ENCODE results near the gene TECR.
"Not testable (repeated sequence)": the region's sequence is repeated elsewhere in the genome, so short reads cannot be mapped to it uniquely, and the experiment has no call there.

TECR gene

DNA sequence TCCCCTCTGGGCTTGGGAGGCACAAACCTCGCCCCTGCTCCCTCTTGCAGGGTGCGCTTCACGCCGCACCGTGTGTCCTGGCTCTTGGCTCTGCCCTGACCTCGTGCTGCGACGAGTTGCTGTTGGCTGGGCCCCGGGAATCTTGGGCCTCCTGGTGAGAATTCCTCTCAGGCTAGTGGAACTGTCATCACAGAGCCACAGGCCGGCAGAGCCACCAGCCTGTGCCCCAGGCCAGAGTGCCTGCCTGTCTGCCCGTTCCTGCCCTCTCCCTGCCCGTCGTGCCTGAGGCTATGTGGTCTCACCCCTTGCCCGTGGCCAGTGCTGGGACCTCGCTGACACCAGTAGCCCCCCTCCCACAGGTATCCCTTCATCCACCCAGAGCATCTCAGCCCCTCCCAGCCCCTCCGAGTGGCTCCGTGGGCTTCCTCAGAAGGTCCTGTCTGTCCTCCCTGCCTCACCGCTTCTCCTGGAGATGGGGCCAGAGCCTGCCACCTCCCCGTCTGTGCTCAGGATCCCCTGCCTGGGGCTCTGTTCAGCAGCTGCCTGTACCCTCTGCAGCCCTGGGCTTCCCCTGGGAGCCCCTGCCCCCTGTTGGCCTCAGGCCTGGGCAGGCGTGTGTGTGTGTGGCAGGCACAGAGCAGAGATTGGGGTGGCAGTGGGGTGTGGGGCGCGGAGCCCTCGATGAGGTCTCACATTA lies 29.1 kb downstream of the TECR start:
- FAIRE-seq, result no peak
- no peak for TF ChIP-seq POLR2AphosphoS5 (IDR thresholded peaks at IDR 0.05; ENCODE audit: low read depth, low read length)
- no peak for DNase-seq (ENCODE audit: insufficient read length)

DNA sequence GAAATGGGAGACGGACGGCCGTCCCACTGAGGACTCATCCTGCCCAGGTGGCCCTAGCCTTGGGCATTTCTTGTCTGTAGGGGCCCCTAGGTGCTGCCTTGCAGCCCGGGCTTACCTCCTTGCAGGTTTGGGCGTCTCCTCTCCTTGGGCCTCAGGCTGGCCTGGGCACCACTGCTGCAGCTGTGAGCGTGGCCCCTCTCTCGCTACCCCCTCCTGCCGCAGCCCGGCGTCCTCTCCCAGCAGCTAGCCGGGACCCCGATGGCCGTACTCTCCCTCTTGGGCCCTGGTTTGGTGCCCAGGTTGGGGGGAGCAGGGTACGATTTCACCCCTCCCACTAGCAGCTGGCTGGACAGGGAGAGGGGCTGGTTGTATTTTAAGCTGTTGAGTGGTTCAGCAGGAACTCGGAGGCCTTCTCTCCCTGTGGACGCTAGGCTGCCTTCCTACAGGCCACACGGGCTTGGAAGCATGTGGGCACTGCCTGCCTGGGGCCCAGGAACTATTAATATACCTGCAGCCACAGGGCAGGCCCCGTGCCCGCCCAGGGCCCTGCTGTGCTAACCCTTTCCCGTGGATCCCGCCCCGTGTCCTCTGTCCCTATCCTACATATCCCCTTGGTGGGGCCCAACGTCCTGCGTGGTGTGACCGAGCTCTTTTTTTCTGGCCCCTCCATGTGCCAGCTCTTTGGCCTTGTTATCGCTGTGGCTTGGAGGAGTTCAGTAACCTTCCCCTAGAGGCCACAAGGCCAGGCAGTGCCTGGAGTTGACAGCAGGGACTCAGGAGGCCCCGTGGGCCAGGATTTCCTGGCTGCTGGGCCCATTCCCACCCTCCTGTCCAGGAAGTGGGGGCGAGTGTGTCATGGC lies 30.8 kb downstream of the TECR start:
- FAIRE-seq (no peak), DNase-seq (ENCODE audit: insufficient read length) (no peak)
- TF ChIP-seq TAF1 (IDR thresholded peaks at IDR 0.05; ENCODE audit: borderline replicate concordance, low read depth, low read length) (no peak), POLR2AphosphoS5 (IDR thresholded peaks at IDR 0.05; ENCODE audit: low read depth, low read length) (no peak), POLR2A (IDR thresholded peaks at IDR 0.05; ENCODE audit: low read depth, low read length) (no peak)

DNA sequence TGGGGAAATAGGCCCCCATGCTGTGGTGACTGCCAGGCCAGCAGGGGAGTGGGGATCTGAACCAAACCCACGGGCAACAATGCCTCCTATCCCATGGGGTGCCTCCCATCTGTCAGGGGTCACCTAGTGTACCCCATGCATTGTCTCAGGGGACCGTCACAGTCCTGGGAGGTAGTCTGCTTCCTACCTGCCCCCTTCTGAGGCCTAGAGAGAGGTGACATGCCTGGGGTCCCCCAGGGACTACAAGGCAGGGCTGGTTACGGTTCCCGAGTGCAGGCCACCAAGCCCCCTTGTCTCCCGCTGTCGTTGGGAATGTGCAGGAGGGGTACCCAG lies 31.3 kb downstream of the TECR start:
- DNase-seq (ENCODE audit: insufficient read length) (no peak), FAIRE-seq (no peak)
- TF ChIP-seq TAF1 (IDR thresholded peaks at IDR 0.05; ENCODE audit: borderline replicate concordance, low read depth, low read length) (no peak), POLR2A (IDR thresholded peaks at IDR 0.05; ENCODE audit: low read depth, low read length) (no peak), POLR2AphosphoS5 (IDR thresholded peaks at IDR 0.05; ENCODE audit: low read depth, low read length) (no peak)

DNA sequence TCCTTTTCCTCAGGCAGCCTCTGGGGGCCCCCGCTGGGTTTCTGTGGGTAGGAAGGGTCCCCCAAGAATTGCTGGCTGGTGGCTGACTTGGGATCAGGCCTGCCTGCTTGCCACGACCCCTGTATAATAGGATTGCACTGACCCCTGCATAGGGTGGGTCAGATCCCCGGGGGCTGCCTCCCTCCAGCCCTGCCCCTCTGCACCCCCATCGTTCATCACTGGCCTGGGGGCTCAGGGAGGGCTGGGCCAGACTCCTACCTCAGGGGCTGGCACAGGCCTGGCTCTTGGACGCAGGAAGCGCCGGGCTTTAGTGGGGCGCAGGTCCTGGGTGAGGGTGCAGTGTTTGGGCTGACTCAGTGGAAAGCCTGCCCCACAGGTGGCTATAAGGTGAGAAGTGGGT lies 31.9 kb downstream of the TECR start:
- no peak for FAIRE-seq
- DNase-seq (ENCODE audit: insufficient read length), result no peak
- TF ChIP-seq POLR2A (IDR thresholded peaks at IDR 0.05; ENCODE audit: low read depth, low read length), result no peak
- no peak for TF ChIP-seq POLR2AphosphoS5 (IDR thresholded peaks at IDR 0.05; ENCODE audit: low read depth, low read length)

DNA sequence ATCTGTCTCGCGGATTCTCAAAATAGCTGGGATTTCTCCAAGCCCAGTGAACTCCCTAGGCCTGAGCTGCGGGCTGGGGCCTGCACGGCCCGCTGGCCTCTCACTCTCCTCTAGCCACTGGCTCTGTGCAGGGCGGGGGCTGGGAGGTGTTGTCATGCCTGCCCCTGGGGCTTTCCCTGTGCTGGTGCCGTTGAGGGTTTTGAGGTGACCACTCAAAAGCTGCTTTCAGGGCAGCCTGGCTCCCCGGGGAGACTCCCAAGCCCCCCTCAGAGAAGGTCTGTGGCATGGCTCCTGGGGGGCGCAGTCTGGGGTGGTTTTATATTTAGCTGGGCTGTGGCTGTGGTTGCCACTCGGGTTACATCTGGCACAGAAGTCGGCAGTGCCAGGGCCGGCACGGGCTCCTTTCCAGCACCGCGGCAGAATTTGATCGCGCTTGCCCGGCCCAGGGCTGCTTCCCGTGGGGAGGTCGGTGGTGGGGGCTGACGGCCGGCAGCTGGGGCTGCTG lies 32.5 kb downstream of the TECR start:
- FAIRE-seq (no peak), DNase-seq (ENCODE audit: insufficient read length) (no peak)
- TF ChIP-seq TAF1 (IDR thresholded peaks at IDR 0.05; ENCODE audit: borderline replicate concordance, low read depth, low read length), result no peak
- TF ChIP-seq POLR2AphosphoS5 (IDR thresholded peaks at IDR 0.05; ENCODE audit: low read depth, low read length), result no peak
- no peak for TF ChIP-seq POLR2A (IDR thresholded peaks at IDR 0.05; ENCODE audit: low read depth, low read length)

DNA sequence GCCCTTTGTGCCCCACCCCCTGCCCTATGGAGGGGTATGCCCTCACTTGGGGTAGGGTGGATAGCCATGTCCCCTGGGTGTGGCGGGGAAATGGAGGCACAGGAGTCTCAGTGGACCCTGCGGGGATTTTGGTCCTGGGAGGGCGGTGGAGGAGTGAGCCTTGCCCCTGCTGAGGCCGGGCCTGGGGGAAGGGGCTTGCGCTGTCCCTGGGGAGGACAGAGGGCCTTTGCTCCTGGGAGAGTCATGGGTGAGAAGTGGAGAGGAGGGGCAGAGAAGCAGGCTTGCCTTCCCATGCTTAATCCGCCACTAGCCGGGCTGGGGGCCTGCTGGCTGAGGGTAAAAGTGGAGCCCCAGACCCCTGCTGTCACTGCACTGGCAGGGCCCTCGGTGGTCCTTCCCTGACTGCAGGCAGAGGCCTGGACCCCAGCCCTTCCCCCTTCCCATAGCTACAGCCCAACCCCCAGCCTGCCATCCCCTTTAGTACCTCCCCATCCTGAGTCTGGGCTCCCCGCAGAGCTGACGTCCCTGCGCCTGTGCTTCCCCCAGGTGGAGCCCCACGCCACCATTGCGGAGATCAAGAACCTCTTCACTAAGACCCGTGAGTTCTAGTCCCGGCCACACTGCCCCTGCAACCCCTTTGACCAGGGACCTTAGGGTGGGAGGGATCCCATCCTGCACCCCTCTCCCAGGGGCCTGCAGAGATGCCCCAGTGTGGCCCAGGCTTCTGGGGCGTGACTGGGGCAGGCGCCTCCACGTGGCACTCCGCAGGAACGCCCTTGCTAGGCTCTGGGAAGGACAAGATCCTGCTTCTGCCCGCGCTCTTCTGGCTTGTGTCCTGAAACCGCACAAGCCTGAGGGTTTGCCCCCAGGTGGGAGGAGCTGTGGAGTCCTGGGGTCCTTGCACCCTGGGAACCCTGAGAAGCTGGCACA lies 33.5 kb downstream of the TECR start:
- DNase-seq (ENCODE audit: insufficient read length), result no peak
- TF ChIP-seq POLR2AphosphoS5 (IDR thresholded peaks at IDR 0.05; ENCODE audit: low read depth, low read length), result no peak
- TF ChIP-seq TAF1 (IDR thresholded peaks at IDR 0.05; ENCODE audit: borderline replicate concordance, low read depth, low read length), result no peak
- no peak for TF ChIP-seq POLR2A (IDR thresholded peaks at IDR 0.05; ENCODE audit: low read depth, low read length)
- no peak for FAIRE-seq

DNA sequence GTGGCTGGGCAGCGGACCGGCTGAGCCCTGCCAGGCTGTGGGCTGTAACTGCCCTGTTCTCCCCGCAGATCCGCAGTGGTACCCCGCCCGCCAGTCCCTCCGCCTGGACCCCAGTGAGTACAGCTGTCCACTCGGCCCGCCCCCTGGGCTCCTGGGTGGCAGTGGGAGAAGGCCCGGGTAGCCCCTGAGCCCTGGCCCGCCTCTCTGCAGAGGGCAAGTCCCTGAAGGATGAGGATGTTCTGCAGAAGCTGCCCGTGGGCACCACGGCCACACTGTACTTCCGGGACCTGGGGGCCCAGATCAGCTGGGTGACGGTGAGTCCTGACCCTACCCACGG lies 34.2 kb downstream of the TECR start:
- TF ChIP-seq POLR2A (IDR thresholded peaks at IDR 0.05; ENCODE audit: low read depth, low read length) (no peak), POLR2AphosphoS5 (IDR thresholded peaks at IDR 0.05; ENCODE audit: low read depth, low read length) (no peak), TAF1 (IDR thresholded peaks at IDR 0.05; ENCODE audit: borderline replicate concordance, low read depth, low read length) (no peak)
- FAIRE-seq (no peak), DNase-seq (ENCODE audit: insufficient read length) (no peak)

DNA sequence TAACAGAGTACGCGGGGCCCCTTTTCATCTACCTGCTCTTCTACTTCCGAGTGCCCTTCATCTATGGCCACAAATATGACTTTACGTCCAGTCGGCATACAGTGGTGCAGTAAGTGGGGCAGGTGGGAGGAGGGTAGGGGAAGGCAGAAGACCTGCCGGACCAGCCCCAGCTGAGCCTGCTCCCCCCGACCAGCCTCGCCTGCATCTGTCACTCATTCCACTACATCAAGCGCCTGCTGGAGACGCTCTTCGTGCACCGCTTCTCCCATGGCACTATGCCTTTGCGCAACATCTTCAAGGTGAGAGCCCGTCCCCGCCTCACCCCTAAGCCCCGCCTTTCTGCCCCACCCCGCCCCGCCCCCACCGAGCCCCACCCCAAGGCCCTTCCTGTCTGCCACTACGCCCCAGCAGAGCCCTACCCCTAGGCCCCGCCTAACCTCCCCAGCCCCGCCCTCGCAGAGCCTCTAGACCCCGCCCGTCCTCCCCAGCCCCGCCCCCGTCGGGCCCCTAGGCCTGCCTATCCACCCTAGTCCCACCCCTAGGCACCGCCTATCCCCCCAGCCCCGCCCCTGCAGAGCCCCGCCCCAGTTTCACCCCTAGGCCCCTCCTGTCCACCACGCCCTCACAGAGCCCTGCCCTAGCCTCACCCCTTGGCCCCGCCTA lies 34.7 kb downstream of the TECR start:
- FAIRE-seq (no peak), DNase-seq (ENCODE audit: insufficient read length) (peak; percentile 65)
- no peak for TF ChIP-seq TAF1 (IDR thresholded peaks at IDR 0.05; ENCODE audit: borderline replicate concordance, low read depth, low read length)
- TF ChIP-seq POLR2AphosphoS5 (IDR thresholded peaks at IDR 0.05; ENCODE audit: low read depth, low read length), result no peak
- TF ChIP-seq POLR2A (IDR thresholded peaks at IDR 0.05; ENCODE audit: low read depth, low read length), result no peak

DNA sequence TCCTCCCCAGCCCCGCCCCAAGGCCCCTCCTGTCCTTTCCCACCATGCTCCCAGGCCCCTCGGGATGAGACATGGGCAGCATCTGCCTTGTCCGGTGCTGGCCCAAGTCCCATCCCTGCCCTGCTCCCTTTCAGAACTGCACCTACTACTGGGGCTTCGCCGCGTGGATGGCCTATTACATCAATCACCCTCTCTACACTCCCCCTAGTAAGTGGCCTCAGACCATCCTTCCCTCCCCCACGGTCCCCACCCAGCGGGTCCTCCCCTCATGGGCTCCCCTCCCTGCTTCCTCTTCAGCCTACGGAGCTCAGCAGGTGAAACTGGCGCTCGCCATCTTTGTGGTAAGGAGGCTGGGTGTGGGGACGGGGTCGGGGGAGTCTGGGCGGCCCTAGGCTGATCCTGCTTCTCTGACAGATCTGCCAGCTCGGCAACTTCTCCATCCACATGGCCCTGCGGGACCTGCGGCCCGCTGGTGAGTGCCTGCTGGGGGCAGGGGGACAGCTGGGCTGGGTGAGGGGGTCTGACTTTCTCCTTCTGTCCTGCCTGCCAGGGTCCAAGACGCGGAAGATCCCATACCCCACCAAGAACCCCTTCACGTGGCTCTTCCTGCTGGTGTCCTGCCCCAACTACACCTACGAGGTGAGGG lies 35.4 kb downstream of the TECR start:
- not testable (repeated sequence) for DNase-seq (ENCODE audit: insufficient read length)
- peak; percentile 57 for FAIRE-seq

DNA sequence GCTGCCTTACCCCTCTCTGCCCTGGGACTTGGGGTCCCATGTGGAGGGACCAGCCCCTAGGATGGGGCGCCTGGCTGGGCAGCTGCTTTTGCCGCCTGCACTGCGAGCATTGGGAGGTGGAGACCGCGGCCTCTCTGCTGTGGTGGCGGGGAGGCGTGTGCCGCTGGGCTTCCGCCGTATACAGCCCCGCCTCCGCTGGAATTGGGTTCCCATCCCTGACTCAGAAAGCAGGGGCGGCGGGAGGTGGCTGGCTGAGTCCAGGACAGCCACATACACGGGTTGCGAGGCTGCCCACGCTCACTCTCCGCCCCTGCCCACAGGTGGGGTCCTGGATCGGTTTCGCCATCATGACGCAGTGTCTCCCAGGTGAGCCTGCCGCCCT lies 35.9 kb downstream of the TECR start:
- FAIRE-seq (no peak), DNase-seq (ENCODE audit: insufficient read length) (no peak)
- TF ChIP-seq TAF1 (IDR thresholded peaks at IDR 0.05; ENCODE audit: borderline replicate concordance, low read depth, low read length) (no peak), POLR2AphosphoS5 (IDR thresholded peaks at IDR 0.05; ENCODE audit: low read depth, low read length) (no peak), POLR2A (IDR thresholded peaks at IDR 0.05; ENCODE audit: low read depth, low read length) (no peak)
